SIG-M5 treated with dmso at 0.1 percent for 504 hours (cell line): ENCODE results near the gene B4GALT1.
"Not testable (repeated sequence)": the region's sequence is repeated elsewhere in the genome, so short reads cannot be mapped to it uniquely, and the experiment has no call there.

Experiments
- DNase-seq: peaks from one replicate; lab custom pipeline; 2025; ENCODE audit not compliant: unreplicated experiment; lab: John Stamatoyannopoulos, UW

The B4GALT1 gene

GRCh38 chr9:33185406-33185805 is 18.3 kb upstream of the B4GALT1 start:
- no peak for DNase-seq

GRCh38 chr9:33184963-33185362 is 17.8 kb upstream of the B4GALT1 start:
- DNase-seq = no peak

- DNase-seq = no peak
Measured at GRCh38 chr9:33182519-33182918, 15.4 kb upstream of the B4GALT1 start.

GRCh38 chr9:33180526-33181184 is 13.5 kb upstream of the B4GALT1 start:
- DNase-seq = no peak

GRCh38 chr9:33178972-33179697 is 12.0 kb upstream of the B4GALT1 start:
- DNase-seq = no peak

GRCh38 chr9:33177639-33178038 is 10.5 kb upstream of the B4GALT1 start:
- no peak for DNase-seq

- DNase-seq = no peak
Measured at GRCh38 chr9:33177086-33177485, 9.9 kb upstream of the B4GALT1 start.

GRCh38 chr9:33175649-33176325 is 8.7 kb upstream of the B4GALT1 start:
- DNase-seq = no peak

GRCh38 chr9:33172256-33173238 is 5.4 kb upstream of the B4GALT1 start:
- no peak for DNase-seq

GRCh38 chr9:33170464-33171415 is 3.6 kb upstream of the B4GALT1 start:
- no peak for DNase-seq

- DNase-seq = no peak
Measured at GRCh38 chr9:33168941-33169544, 1.9 kb upstream of the B4GALT1 start.

GRCh38 chr9:33167972-33168461 is 881 bp upstream of the B4GALT1 start:
- DNase-seq = peak; percentile 26

- DNase-seq = no peak
Measured at GRCh38 chr9:33166231-33167083, 679 bp downstream of the B4GALT1 start.

- peak; percentile 61 for DNase-seq
Measured at GRCh38 chr9:33165263-33166151, 1.6 kb downstream of the B4GALT1 start.

- not testable (repeated sequence) for DNase-seq
Measured at GRCh38 chr9:33164921-33165262, 2.2 kb downstream of the B4GALT1 start.

- DNase-seq = peak; percentile 21
Measured at GRCh38 chr9:33164138-33164809, 2.9 kb downstream of the B4GALT1 start.
